Activated CD4-positive, alpha-beta T cell treated with anti-CD3 and anti-CD28 coated beads, Interleukin-2, Interleukin-6, amounts not matched to agents 100 ng/mL and 50 ng/mL, durations not matched to agents 16 hours and 8 hours (primary cell): Measurements from ENCODE around the gene CRACDL.

Experiments
- DNase-seq: peaks from one replicate; pipeline ENCODE4 v3.0.0-alpha.2; 2020

The CRACDL gene

DNA sequence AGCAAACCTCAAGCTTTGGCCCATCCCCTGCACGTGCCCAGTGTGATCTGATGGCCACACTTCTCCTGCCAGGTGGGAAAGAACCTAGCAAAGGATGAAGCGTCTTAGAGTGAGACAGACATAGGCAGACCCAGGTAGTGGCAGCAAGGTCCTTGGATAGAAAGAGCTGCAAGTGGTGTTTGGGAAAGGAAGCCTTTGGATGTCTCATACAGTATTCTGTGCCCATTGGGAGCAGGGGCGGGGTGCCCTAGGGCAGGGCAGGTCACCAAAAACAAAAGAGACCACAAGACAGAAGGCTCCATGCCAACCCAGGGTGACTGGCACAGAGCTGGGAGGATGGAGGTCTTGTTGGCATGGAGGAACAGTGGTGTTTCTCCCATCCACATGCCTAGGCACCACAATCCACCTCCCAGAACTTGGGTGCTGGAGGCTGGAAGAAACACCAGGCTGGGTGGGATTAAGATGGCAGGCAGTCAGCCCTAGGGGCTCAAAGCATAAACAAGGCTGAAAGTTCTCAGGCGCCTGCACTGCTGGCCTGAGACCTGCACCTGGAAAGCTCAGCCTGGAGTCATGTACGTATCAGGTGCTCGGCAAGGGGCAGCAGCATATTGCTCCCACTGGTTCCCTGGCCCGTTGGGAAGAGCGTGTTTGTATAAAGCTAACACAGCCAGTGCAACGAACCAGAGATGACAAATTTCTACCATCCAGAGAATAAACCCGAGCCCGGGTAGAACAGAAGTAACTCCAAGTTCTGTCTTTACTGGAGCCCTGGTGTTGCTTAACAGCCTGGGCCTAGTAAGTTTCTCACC, 52.9 kb downstream of the CRACDL start:
- no peak for DNase-seq

GRCh38 chr2:98882368-98882767, 53.7 kb downstream of the CRACDL start:
- no peak for DNase-seq

DNA sequence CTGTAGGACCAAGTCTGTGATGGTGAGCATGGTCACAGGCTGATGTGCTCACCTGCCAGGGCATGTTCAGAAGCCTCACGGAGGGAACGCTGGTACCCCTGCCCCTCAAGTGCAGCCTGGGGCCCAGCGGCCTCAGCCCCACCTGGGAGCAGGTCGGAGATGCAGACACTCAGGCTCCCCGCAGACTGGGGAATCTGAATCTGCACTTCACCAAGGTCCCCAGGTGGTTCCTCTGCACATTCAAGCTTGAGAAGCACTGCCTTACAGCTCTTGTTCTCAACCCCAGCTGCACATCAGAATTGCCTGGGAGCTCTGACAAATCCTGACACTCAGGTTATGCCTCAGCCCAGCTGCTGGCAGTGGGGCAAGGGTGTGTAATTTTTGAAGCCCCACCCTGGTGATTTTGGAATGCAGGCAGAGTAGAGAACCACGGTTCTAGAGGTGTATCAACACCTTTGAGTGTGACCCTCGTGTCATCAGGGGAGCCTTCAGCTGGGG, 54.8 kb downstream of the CRACDL start:
- DNase-seq, result no peak

DNA sequence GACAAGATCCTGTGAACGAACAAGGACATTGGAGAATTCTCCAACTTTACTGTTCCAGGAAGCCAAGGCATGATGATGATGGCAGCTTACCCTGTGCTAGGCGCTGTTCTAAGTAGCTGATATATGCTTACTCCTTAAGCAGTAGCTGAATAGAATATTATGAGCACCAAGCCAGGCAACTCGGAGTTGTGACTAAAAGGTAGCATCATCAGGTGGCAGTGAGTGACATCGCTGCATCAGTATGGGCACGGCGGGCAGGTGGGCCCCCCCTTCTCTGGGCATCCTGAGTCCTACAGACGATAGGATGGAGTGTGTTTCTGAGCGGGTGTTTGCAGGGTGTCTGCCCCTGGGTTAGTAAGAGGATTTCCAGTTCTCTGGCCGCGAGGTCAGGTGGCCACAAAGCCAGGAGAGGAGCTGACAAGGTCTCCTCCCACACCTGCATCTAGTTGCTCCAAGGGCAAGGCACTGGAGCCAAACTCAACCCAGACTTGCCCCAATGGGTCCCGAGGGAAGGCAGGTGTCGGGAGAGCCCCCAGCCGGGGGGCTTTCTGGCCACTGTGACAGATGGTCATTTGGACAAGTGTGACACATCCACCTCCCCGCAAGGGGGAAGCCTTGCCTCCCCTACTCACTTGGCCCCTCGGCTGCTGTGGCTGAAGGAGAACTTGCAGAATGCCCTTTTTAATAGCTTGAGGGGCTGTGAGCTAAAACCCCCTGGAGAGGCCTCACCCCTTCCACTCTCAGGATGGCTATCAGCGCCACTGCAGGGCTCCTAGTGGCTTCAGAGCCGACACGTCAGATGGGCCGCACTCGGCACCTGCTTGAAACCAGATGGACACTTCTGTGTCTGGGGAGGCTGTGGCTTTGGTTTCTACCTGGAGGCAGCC, 55.5 kb downstream of the CRACDL start:
- DNase-seq, result no peak

- peak; percentile 27 for DNase-seq
Measured at GRCh38 chr2:98877658-98878057, 58.4 kb downstream of the CRACDL start.

DNA sequence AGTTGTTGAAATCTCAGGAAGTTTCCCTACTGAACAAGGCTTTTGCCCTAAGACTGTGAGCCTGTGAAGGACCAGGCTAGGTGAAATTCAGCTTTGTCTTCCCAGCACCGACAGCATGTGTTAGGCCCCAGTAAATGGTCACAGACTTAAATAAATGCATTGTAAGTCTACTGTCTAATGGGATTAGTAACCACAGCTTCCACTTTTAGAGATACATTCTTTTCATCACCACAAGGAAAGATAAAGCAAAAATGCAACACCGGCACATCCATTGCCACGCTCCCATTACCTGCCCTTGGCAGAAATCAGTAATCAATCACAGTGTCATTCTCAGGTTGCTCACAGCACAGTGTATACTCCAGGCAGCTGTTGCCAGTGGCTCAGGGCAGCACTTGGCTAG, 59.3 kb downstream of the CRACDL start:
- no peak for DNase-seq

GRCh38 chr2:98875746-98876145, 60.3 kb downstream of the CRACDL start:
- DNase-seq, result no peak

GRCh38 chr2:98875081-98875728, 60.8 kb downstream of the CRACDL start:
- DNase-seq, result peak; percentile 34

DNA sequence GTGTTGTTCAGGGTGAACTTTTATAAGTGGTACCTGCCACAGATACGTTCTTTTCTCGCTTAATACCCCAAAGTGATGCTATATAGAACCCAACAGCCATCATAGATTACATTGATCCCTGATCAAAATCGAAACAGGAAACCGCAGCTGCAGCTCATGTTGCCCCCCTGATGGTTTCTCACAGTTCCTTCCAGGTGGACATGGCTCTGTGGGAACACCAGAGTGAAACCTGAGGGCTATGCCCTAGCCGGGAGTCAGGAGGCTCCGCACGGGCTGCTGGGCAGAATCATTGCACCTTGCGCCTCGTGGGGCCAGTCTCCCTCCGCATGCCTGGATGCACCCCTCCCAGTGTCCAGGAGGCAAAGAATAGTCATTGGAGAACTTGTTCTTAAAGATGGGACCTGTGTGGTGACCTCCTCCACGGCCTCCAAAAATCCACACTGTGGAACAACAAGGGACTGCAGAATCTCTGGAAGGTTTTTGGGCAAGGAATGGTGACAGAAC, 61.8 kb downstream of the CRACDL start:
- no peak for DNase-seq

DNA sequence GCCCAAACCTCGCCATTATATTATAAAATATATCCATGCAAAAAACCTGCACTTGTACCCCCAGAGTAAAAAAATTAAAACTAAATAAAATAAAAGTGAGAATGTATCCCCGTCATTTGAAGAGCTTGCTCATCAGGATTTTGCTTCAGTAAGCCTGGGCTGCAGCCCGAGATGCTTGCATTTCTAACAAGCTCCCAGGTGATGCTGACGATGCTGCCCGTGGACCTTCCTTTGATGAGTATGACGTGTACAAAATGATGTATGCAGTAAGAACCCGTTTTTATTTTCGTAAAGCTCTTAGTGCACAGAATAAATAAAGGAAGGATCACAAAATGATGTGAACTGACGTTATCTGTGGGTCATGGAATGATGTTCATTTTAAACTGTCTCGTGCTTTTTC, 63.5 kb downstream of the CRACDL start:
- DNase-seq, result no peak

GRCh38 chr2:98871506-98871905, 64.5 kb downstream of the CRACDL start:
- DNase-seq, result no peak

GRCh38 chr2:98870516-98871158, 65.4 kb downstream of the CRACDL start:
- DNase-seq, result no peak

- DNase-seq, result no peak
Measured at GRCh38 chr2:98869870-98870269, 66.2 kb downstream of the CRACDL start.

- no peak for DNase-seq
Measured at GRCh38 chr2:98869272-98869641, 66.8 kb downstream of the CRACDL start.

DNA sequence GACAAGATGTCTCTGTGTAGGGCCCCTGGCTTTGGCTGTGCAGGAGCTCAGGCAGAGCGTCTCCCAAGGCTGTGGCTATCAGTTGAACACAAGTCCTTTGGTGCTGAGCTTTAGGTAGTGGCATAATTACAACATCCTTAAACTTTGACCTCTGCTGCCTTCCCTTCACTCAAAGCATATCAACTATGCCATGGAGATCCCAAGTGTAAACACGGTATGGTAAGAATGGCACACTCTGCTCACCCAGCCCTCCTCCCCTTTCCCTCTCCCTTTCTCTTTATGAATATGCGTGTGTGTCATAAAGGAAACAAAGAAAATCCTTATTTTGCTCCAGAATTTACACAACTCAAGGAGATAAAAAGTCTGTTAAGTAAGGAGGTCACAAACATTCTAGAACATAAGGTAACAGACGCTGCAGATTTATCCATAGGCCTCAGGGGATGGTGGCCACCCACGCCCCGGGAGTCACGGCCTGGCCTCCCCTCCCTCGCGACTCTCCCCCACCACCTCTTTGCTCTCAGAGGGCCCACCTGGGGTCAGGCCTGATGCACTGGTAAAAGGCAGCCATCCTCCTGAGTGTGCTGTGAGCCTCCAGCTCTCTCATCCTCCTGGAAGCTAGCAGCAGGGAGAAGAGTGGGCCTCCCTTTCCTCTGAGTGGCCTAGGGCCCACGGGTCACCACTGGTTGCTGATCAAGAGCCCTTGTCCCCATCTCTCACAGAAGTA, 67.3 kb downstream of the CRACDL start:
- DNase-seq, result no peak

DNA sequence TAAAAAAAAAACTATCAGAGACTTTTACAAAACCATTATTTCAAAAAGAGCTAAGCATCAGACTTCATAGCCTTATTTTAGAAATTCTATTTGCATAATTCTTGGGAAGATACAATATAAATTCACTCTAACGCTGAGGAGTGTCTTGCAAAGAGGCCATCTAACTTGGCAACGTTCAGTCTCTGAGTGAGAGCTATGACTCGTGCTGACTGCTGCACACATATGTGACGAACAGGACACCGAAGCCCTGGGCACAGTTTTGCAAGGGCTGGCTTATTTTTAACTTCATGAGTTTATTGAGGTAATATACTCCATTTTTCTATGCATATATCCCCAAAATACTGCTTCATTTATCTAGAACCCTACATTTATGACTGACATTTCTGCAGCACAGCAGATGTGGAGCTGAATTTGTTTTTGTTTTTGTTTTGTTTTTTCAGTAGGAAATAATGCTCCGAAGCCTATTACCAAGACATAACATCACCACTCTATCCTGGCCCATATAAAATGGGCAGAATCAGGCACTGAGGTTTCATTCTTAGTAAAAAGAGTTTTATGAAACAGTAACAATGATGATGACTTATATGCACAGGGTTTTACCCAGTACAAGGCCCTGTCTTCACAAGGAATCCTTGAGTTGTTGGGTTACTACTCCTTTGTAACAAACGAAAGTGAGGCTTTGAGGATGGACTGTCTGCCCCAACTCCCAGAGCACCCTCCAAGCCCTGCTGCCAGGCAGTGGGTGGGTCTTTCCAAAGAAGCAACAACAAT, 68.3 kb downstream of the CRACDL start:
- DNase-seq, result no peak

GRCh38 chr2:98866033-98866432, 70.0 kb downstream of the CRACDL start:
- DNase-seq, result no peak

GRCh38 chr2:98861601-98862000, 74.4 kb downstream of the CRACDL start:
- DNase-seq, result no peak

DNA sequence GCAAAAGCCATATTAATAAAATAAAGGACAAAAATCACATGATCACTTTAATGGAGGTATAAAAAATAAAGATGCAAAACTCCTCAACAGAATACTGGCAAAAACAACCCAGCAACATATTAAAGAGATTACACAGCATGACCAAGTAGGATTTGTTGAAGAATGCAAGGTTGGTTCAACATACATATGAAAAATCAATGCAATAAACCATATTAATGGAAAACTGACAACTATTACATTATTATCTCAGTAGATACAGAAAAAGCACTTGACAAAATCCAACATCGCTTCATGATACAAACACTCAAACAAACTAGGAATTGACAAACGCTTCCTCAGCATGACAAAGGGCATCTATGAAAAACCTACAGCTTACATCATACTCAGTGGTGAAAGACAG, 76.7 kb downstream of the CRACDL start:
- DNase-seq, result no peak

- no peak for DNase-seq
Measured at GRCh38 chr2:98857001-98857400, 79.0 kb downstream of the CRACDL start.

DNA sequence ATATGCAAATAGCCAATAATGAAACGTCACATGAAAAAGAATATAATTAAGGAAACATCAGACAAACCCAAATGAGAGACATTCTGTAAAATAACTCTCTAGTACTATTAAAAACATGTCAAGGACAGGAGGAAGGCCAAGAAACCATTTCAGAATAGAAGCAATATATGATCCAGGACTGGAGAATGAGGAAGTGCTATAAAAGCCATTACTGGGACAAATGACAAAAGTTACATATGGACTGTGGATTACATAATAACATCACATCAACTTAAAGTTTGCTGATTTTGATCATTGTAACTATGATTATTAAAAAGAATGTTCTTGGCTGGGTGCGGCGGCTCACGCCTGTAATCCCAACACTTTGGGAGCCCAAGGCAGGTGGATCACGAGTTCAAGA, 81.3 kb downstream of the CRACDL start:
- no peak for DNase-seq
